ENCODE data around the gene KDM2B. TPM values are rescaled to one million over a fixed set of nuclear protein-coding genes. Genes with fewer than 3 reads are reported as not detected.

Gene KDM2B
- total RNA-seq, 1 donor from 2014 or later = 51.7 TPM

- no peaks in the 10 kb centered on the region for H3K9me3 Mint-ChIP-seq
- no peak for TF ChIP-seq CTCF (conservative IDR thresholded peaks at IDR 0.05)
- H3K4me3 Mint-ChIP-seq = no peak overlapping the region
- peaks cover 9% of the 10 kb centered on the region for H3K36me3 Mint-ChIP-seq
- no peak for DNase-seq (ENCODE audit: extremely low spot score, unreplicated experiment)
- no peaks in the 10 kb centered on the region for H3K27me3 Mint-ChIP-seq
- H3K27ac Mint-ChIP-seq = no peak overlapping the region
- H3K4me1 Mint-ChIP-seq (ENCODE audit: unreplicated experiment) = no peaks in the 10 kb centered on the region
Observed at GRCh38 chr12:121511916-121512315, 68.9 kb downstream of the KDM2B start.

- H3K4me3 Mint-ChIP-seq = no peak overlapping the region
- H3K27ac Mint-ChIP-seq = no peak overlapping the region
- no peaks in the 10 kb centered on the region for H3K36me3 Mint-ChIP-seq
- DNase-seq (ENCODE audit: extremely low spot score, unreplicated experiment) = no peak
- no peaks in the 10 kb centered on the region for H3K27me3 Mint-ChIP-seq
- TF ChIP-seq CTCF (conservative IDR thresholded peaks at IDR 0.05) = no peak
- H3K4me1 Mint-ChIP-seq (ENCODE audit: unreplicated experiment) = no peaks in the 10 kb centered on the region
- H3K9me3 Mint-ChIP-seq = no peaks in the 10 kb centered on the region
Observed at GRCh38 chr12:121509339-121509738, 71.5 kb downstream of the KDM2B start.

- H3K9me3 Mint-ChIP-seq = no peaks in the 10 kb centered on the region
- DNase-seq (ENCODE audit: extremely low spot score, unreplicated experiment) = no peak
- H3K27me3 Mint-ChIP-seq = no peaks in the 10 kb centered on the region
- TF ChIP-seq CTCF (conservative IDR thresholded peaks at IDR 0.05) = no peak
- H3K27ac Mint-ChIP-seq = no peak overlapping the region
- no peaks in the 10 kb centered on the region for H3K4me1 Mint-ChIP-seq (ENCODE audit: unreplicated experiment)
- no peaks in the 10 kb centered on the region for H3K36me3 Mint-ChIP-seq
- H3K4me3 Mint-ChIP-seq = no peak overlapping the region
Observed at GRCh38 chr12:121508533-121508932, 72.3 kb downstream of the KDM2B start.

GRCh38 chr12:121507984-121508383, 72.8 kb downstream of the KDM2B start:
- no peak for TF ChIP-seq CTCF (conservative IDR thresholded peaks at IDR 0.05)
- no peaks in the 10 kb centered on the region for H3K9me3 Mint-ChIP-seq
- H3K27ac Mint-ChIP-seq = no peak overlapping the region
- no peak for DNase-seq (ENCODE audit: extremely low spot score, unreplicated experiment)
- H3K27me3 Mint-ChIP-seq = no peaks in the 10 kb centered on the region
- no peaks in the 10 kb centered on the region for H3K4me1 Mint-ChIP-seq (ENCODE audit: unreplicated experiment)
- H3K36me3 Mint-ChIP-seq = no peaks in the 10 kb centered on the region
- no peak overlapping the region for H3K4me3 Mint-ChIP-seq

- no peak for DNase-seq (ENCODE audit: extremely low spot score, unreplicated experiment)
- Mint-ChIP-seq H3K27ac (no peak overlapping the region), H3K4me3 (no peak overlapping the region), H3K4me1 (ENCODE audit: unreplicated experiment) (no peaks in the 10 kb centered on the region), H3K27me3 (no peaks in the 10 kb centered on the region), H3K36me3 (no peaks in the 10 kb centered on the region), H3K9me3 (no peaks in the 10 kb centered on the region)
- TF ChIP-seq CTCF (conservative IDR thresholded peaks at IDR 0.05) = no peak
Observed at GRCh38 chr12:121507245-121507644, 73.6 kb downstream of the KDM2B start.

GRCh38 chr12:121505513-121505912, 75.3 kb downstream of the KDM2B start:
- TF ChIP-seq CTCF (conservative IDR thresholded peaks at IDR 0.05) = no peak
- Mint-ChIP-seq H3K27ac (no peak overlapping the region), H3K4me3 (no peak overlapping the region), H3K36me3 (no peaks in the 10 kb centered on the region), H3K27me3 (no peaks in the 10 kb centered on the region), H3K4me1 (ENCODE audit: unreplicated experiment) (no peaks in the 10 kb centered on the region), H3K9me3 (no peaks in the 10 kb centered on the region)
- no peak for DNase-seq (ENCODE audit: extremely low spot score, unreplicated experiment)

All from type B pancreatic cell (in vitro differentiated cells).